HepG2 (cell line): ENCODE data around the gene TUBA4B. TPM values are rescaled to one million over a fixed set of nuclear protein-coding genes. Genes with fewer than 3 reads are reported as not detected.

ENCODE experiments used
- FOSL1 ChIP-seq: sonication (generic); formaldehyde crosslinking; IDR thresholded peaks from 2 replicates; pipeline ENCODE4 v1.9.0; 2021; ENCODE audit warnings: missing genetic modification reagents, borderline replicate concordance
- HNF1A ChIP-seq, 2 experiments: sonication (generic) in 1 of 2; formaldehyde crosslinking in 1 of 2; IDR thresholded peaks; 2 replicates each; pipeline versions ENCODE4 v1.4.0 to v1.6.1; 2016 to 2020; ENCODE audit warnings: borderline replicate concordance in 1 of 2, low read depth in 1 of 2, mild to moderate bottlenecking in 1 of 2, missing genetic modification reagents in 1 of 2
- KAT7 ChIP-seq: IDR thresholded peaks from 2 replicates; pipeline ENCODE4 v1.6.1; 2018; ENCODE audit warnings: borderline replicate concordance, missing compliant biosample characterization
- MAFK ChIP-seq, 2 experiments: IDR thresholded peaks in 1 of 2; conservative IDR thresholded peaks in 1 of 2; 2 replicates each; pipeline ENCODE4 v1.6.1; 2011; ENCODE audit warnings: improper control_type of control experiment in 2 of 2, low read length in 2 of 2
- MLXIP ChIP-seq: sonication (generic); formaldehyde crosslinking; IDR thresholded peaks from 2 replicates; pipeline ENCODE4 v1.9.0; 2021; ENCODE audit warnings: missing genetic modification reagents, borderline replicate concordance
- MZF1 ChIP-seq: sonication (generic); formaldehyde crosslinking; IDR thresholded peaks from 2 replicates; pipeline ENCODE4 v1.8.1; 2023; ENCODE audit warnings: mild to moderate bottlenecking, missing genetic modification reagents, borderline replicate concordance
- PHB2 ChIP-seq: fragments of 450-650 bp; IDR thresholded peaks from 2 replicates; pipeline ENCODE4 v1.6.1; 2018; ENCODE audit not compliant: partially characterized antibody
- SNAI1 ChIP-seq: sonication (generic); formaldehyde crosslinking; IDR thresholded peaks from 2 replicates; pipeline ENCODE4 v1.5.0; 2020; ENCODE audit warnings: mild to moderate bottlenecking, missing genetic modification reagents, borderline replicate concordance
- SP2 ChIP-seq: sonication (generic); formaldehyde crosslinking; IDR thresholded peaks from 2 replicates; pipeline ENCODE4 v1.5.1; 2020; ENCODE audit warnings: mild to moderate bottlenecking, missing genetic modification reagents
- SPEN ChIP-seq: sonication (generic); formaldehyde crosslinking; IDR thresholded peaks from 2 replicates; pipeline ENCODE4 v1.5.1; 2020; ENCODE audit warnings: low read depth, mild to moderate bottlenecking, missing genetic modification reagents
- TIGD3 ChIP-seq: sonication (generic); formaldehyde crosslinking; IDR thresholded peaks from 2 replicates; pipeline ENCODE4 v1.5.1; 2020; ENCODE audit warnings: mild to moderate bottlenecking, missing genetic modification reagents, borderline replicate concordance
- ZNF232 ChIP-seq: sonication (generic); formaldehyde crosslinking; IDR thresholded peaks from 2 replicates; pipeline ENCODE4 v1.4.0; 2020; ENCODE audit warnings: missing genetic modification reagents, borderline replicate concordance
- ZNF24 ChIP-seq: fragments of 450-650 bp; IDR thresholded peaks from 2 replicates; pipeline ENCODE4 v1.6.1; 2017; ENCODE audit warnings: antibody characterized with exemption, mild to moderate bottlenecking
- ZNF674 ChIP-seq: sonication (generic); formaldehyde crosslinking; IDR thresholded peaks from 2 replicates; pipeline ENCODE4 v1.5.0; 2020; ENCODE audit warnings: low read depth, mild to moderate bottlenecking, missing genetic modification reagents
- ZNF773 ChIP-seq: sonication (generic); formaldehyde crosslinking; IDR thresholded peaks from 2 replicates; pipeline ENCODE4 v1.4.0; 2020; ENCODE audit warnings: missing genetic modification reagents, borderline replicate concordance
- ZNF800 ChIP-seq: sonication (generic); formaldehyde crosslinking; IDR thresholded peaks from 2 replicates; pipeline ENCODE4 v1.4.0; 2020; ENCODE audit warnings: missing genetic modification reagents
- polyA plus RNA-seq, 8 experiments: library from polyadenylated mRNA; depleted of rRNA in 3 of 8; stranded (reverse) in 7 of 8; unstranded in 1 of 8; fragments of >200 nt; fragmentation: Illumina TruSeq in 4 of 8; extraction: Trizol in 4 of 8; gene quantifications; 2 replicates each; pipeline versions ENCODE4 v1.2.1 to v1.2.3, GENCODE V29; 2011 to 2016; ENCODE audit warnings: low read depth in 4 of 8, missing spikeins in 1 of 8, mixed read lengths in 1 of 8; ENCODE audit not compliant: insufficient read depth in 1 of 8
- total RNA-seq, 5 experiments: library from RNA; depleted of rRNA; stranded (reverse); fragments of >200 nt; fragmentation: Illumina TruSeq; extraction: Trizol; gene quantifications; 2 replicates each; pipeline ENCODE4 v1.2.3, GENCODE V29; 2016; ENCODE audit warnings: low read depth in 1 of 5

The TUBA4B gene
- total and polyA plus RNA-seq, 2 of the 13 experiments (the other 11 are each of a cell fraction or from before 2014, with no cell fraction given), result 0.18 to 0.22 TPM

- TF ChIP-seq MZF1 (CRISPR knock-in tag) (no peak), TIGD3 (CRISPR knock-in tag) (no peak), ZNF773 (CRISPR knock-in tag) (peak; percentile 46; the same call in 1 of the 2 replicates), MAFK (conservative IDR thresholded peaks at IDR 0.05 in 1 of 2, IDR thresholded peaks at IDR 0.05 in 1 of 2; ENCODE audit: low read length in 2 of 2) (no peak), MLXIP (CRISPR knock-in tag) (no peak), FOSL1 (CRISPR knock-in tag) (no peak; the same call in 1 of the 2 replicates), SP2 (no peak), ZNF674 (CRISPR knock-in tag) (peak; percentile 89; the same call in 1 of the 2 replicates), SNAI1 (CRISPR knock-in tag) (no peak), ZNF24 (no peak), KAT7 (peak; percentile 86), SPEN (peak; percentile 93; the same call in 1 of the 2 replicates), ZNF800 (CRISPR knock-in tag) (peak; percentile 82), HNF1A (IDR thresholded peaks at IDR 0.05; ENCODE audit: low read depth) (0 out of 2 replicates have a peak, but pooled peaks have one; percentile 26), HNF1A (CRISPR knock-in tag; IDR thresholded peaks at IDR 0.05; ENCODE audit: borderline replicate concordance) (peak; percentile 76; the same call in 1 of the 2 replicates), ZNF232 (CRISPR knock-in tag) (peak; percentile 37; the same call in 1 of the 2 replicates), PHB2 (no peak)
Measured at GRCh38 chr2:219279151-219279915, 26.3 kb downstream of the TUBA4B start, which contains the start of gene DNAJB2 (continued).
